T1000 (cell line): ENCODE results near the gene BLOC1S3.

Experiments used
- DNase-seq: peaks from one replicate; lab custom pipeline; 2025; ENCODE audit warnings: mixed read lengths; lab: John Stamatoyannopoulos, UW

Gene BLOC1S3

DNA sequence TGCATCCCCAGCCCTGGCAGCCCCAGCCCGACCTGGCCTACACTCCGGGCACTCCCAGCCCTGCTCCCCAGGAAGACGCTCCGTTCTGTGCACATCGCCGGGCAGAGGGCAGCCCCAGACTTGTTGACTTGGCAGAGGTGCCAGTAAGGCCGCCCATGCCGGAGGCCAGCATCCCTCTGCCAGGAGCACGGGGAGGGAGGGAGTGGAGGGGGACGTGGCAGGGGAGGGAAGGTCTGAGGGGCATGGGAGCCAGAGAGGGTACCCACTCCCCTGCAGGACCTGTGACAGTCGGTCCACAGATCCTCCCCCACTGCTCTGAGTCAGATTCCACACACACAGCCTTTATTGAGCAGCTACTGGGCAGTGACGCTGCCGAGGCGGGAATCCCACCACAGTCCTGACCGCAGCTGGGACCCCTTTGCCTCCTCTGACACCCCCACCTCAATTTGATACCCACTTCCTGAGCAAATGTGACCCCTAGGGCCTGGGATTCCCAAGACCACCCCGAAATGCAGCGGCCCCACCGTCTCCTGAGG, 15.9 kb upstream of the BLOC1S3 start:
- no peak for DNase-seq

DNA sequence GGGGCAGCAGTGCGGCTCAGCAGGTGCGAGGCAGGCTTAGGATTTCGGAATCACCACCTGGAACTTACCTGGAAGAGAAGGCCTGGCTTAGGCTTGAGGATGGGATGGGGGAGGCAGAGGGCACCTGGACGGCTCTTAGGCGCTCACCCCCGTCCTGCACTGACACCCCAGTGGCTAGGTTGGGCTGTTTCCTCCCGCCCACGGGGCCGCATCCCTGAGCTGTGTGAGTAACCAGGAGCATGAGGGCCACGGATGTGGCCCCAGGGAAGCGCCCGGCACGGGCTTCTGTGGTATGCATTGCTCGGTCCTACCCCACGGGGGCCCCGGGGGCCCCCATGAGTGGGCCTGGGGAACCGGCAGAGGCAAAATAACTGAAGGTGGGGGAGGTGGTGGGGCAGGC, 15.4 kb upstream of the BLOC1S3 start:
- no peak for DNase-seq

DNA sequence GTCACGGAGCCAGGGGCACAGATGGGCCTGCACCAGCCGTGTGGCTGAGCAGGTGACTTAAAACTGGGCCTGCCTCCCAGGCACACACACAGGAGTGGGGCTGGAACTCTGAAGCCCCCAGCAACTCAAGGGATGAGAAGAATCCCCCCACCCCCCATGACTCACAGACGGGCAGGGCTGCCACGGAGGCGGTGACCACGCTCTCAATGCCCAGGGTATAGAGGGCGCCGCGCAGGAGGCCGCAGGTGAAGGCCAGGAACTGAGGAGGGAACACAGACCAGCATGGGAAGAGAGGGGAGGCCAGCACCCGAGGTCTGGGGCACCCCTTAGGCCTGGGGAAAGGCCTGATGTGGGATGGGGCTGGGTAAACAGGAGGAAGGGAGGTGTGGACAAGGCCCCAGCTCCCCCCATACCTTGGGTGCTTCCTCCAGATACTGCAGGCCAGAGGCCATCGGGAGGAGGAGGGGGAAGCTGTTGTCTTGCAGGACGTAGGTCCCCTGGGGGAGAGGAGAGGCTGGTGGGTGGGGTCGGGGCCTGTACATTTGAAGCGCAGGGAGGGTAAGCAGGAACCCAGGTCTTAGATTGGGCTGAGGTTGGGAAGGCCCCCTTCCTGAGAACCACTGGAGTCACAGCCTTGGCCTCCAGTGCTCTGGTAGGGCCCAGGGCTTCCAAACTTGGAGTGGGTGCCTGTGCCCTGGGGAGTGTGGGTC, 14.7 kb upstream of the BLOC1S3 start:
- DNase-seq, result no peak

DNA sequence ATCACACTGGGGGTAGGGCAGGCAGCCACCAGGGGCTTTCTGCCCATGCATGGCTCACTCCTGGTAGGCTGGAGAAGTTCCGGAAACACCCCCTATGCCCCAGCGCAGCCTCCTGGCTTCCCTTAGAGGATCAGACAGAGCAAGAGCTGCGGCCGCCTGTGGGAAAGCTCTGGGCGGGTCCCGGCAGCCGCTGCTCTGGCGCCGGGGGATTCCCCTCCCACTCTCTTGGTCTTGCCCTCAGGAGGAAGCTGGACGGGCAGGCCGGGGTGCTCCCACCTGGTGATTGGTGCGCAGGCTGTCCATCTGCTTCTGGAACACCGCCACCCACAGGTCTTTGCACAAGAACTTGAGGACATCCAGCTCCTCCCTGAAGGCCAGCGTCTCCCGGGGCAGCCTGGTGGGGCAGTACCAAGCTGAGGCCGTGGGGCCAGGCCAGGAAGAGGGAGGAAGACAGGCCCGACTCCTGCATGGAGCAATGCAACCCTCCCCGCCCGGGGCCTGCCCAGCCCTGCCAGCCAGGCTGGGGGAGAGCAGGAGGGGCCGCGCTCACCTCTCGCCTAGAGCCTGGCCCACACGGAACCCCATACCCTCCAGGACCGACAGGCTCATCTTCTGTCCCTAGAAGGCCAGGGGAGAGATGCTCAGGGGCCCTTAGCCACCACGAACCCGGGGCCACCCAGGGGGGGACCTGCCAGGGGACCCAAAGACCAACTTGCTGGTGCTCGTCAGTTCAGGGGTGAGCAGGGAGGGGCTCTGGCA, 13.8 kb upstream of the BLOC1S3 start:
- DNase-seq, result no peak

DNA sequence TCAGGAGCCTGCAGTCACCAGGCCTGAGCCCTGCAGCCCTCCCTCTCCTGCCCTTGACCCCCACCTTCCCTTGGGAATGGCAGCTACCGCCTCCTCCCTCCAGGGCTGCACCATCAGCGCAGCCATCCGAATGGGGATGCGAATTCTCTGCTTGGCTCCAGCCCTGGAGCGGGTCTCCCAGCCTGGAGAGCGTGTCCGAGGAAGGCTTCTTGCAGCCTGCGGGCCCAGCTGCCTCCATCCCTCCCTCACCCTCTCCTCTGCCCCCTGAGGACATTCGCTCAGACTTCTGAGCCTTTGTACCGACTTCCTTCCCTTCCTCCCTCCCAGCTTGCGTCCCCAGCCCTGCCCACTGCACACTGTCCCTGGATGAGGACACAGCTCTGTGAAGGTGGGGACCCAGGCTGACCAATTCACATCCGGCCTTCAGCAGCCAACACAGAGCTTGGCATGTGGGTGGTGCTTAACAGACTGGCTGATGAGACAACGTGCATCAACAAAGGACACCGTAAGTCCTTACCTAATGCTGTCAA, 11.8 kb upstream of the BLOC1S3 start:
- DNase-seq, result no peak

DNA sequence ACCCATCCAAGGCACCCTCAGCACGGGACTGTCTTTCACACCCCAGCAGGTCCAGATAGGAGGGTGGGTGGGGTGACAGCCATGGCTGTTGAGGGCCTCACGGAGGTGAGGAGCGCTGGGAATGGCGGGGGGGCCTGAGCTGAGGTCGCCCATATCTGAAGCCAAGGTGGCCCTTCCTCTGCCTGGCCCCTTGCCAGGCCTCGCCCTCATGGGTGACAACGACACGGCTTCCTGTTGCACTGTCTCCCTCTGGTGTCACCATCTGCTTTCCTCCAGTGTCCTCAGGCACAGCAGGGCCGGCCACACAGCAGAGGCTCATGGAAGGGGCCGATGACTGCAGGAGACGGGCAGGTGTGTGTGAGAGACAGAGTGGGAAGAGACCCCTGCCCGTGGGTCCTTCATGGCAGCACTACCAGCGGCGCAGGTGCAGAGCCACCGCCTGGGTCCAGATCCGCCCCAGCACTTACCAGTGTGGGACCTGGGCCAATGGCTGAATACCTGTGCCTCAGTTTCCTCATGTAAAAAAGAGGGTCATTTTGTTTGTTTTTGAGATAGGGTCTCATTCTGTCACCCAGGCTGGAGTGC, 9.7 kb upstream of the BLOC1S3 start:
- no peak for DNase-seq

DNA sequence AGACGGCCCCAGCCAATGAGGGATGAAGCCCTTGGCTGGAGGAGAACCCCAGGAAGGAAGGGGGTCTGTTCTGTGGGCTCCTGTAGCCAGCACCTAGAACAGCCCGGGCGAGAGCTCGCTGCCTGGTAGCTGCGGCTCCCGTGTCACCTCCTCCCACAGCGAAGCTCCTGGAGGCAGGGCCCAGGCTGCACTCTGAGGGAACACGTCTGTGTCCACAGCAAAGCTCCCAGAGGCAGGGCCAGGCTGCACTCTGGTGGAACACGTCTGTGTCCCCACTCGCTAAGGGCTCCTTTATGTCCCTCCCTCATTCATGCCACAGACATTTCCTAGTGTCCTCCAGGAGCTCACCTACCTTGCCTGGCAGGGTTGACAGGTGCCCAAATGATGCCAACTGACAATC, 9.0 kb upstream of the BLOC1S3 start:
- no peak for DNase-seq

DNA sequence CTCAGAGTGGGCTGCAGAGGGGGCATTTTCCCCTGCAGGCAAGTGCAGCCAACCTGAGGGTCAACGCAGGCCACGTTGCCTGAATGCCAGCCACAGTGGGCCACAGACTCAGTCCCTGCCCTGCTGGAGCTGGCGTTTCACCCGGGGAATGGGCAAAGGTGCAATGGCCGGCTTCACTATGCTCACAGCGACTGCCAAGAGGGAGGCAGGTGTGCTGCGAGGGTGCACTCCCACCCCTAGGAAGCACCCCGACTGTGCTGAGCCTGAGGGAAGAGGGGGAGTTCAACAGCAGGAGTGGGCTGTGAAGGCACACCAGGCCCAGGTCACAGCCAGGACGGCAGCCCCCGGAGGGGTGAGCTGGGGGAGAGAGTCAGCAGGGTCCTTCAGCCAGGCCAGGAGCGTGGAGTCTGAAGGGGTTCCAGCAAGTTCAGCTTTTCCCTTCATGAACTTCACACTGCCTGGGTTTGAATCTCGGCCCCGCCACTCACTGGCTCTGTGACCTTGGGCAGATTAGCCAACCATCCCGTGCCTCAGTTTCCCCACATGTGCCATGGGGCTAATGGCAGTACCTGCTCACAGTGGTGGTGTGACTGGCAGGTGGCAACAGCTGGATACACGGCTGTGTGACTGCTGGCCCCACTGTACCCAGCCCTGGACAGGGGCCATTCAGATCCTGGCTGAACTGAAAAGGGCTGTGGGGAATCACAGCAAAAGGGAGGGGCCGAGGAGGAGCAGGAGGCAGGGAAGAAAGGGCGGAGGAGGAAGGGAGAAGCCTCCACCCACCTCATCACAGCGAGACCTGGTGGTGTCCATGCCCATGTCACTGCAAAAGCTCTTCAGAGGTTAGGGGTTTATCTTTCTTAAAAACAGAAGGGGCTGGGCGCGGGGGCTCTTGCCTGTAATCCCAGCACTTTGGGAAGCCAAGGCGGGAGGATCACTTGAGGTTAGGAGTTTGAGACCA, 8.2 kb upstream of the BLOC1S3 start:
- DNase-seq, result no peak

DNA sequence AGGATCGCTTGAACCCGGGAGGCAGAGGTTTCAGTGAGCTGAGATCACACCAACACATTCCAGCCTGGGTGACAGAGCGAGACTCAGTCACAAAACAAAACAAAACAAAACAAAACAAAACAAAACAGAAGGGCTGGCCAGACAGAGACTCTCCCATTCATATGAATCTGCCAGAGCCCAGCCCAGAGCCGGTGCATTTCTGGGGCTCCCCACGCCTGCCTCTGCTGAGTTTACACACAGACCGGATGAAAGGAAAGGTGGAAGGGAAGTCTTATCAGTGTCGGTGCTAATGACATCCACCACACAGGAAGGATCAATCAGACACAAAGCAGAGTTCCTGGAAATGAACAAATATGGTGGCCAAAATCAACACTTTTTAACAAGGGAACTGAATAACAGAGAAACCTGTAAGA, 7.4 kb upstream of the BLOC1S3 start:
- no peak for DNase-seq

DNA sequence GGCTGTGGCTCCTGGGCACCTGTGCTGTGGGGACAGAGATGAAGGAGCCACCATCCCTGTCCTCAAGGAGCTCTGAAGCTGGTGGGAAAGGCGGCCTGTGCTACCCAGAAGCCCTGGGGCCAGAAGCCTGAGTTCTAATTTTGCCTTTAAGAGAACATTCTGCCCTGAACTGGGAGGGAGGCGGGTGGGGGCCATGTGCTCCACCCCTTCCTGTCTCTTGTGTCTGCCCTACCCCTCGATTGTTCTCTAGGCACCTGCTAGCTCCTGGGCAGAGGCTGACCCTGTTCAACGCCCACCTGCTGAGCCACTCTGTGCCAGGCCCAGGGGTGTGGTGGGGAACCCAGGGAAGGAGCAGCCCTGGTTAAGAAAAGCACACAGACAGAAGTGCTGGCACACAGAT, 6.4 kb upstream of the BLOC1S3 start:
- DNase-seq, result no peak

DNA sequence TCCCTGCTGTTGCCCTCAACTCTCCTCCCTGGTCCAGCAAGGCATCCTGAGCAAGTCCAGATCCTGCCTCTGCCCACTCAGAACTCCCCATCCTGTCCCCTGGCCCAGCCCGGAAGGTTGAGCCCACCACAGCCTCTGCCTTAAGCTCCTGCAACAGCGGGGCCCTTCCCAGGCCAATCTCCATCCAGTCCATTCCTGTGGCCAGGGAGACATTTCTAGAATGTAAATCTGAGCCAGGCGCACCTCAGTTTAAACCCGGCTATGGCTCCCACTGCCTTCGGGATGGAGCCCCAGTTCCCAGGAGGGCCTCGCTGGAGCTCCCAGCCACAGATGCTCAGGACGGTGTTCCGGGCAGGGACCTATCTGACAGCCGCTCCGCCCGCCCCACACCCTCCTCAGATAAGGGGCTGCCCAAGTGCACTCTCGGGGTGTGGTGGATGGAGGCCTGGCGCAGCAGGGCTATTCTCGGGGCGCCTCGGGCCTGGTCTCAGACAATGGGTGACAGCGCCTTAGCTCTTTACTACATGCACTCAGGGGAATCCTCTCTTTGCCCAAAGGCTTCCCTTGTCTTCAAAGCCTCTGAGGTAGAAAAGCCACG, 5.9 kb upstream of the BLOC1S3 start:
- no peak for DNase-seq

DNA sequence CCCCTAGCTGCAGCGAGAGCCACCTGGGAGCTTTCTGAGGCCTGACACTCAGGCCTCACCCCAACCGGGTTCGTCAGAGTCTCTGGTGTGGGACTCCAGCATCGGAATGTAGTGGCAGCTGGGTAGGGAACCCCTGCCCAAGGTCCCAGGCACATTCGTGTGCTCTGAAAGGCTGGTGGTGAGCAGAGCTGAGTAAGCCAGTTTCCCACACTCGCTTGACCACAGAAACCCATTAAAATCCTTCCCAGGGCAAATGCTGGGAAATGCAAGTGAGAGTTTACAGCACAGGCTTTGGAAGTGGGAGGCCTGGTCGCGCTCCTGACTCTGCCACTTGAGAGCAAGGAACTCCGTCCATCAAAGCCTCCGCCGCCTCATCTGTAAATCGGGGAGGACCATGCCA, 4.8 kb upstream of the BLOC1S3 start:
- no peak for DNase-seq

DNA sequence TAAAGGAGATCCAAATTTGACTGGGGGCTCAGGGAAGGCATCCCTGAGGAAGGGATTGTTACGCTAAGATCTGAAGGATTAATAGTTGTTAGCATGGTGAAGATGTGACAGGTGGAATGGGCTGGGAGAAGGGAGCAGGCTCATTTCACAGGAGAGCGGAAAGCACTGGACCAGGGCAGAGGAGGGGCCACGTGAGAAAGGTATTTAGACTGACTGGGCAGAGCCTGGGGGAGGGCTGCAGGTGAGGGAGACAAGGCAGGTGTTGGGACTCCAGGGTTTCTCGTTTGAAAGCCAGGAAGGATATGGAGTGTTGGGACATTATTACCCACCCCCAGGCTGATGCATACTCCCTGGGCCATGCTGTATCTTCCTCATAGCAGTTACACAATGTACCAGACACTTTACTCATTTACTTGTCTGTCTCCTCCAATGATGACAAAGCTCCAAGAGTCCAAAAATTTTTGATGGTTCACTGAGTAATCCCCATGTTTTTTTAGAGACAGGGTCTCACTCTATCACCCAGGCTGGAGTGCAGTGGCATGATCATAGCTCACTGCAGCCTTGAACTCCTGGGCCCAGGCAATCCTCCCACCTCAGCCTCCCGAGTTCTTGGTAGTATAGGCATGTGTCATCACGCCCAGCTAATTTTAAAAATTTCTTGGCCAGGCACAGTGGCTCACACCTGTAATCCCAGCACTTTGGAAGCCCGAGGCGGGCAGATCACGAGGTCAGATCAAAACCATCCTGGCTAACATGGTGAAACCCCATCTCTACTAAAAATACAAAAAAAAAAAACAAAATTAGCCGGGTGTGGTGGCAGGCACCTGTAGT, 2.9 kb upstream of the BLOC1S3 start:
- DNase-seq, result no peak

DNA sequence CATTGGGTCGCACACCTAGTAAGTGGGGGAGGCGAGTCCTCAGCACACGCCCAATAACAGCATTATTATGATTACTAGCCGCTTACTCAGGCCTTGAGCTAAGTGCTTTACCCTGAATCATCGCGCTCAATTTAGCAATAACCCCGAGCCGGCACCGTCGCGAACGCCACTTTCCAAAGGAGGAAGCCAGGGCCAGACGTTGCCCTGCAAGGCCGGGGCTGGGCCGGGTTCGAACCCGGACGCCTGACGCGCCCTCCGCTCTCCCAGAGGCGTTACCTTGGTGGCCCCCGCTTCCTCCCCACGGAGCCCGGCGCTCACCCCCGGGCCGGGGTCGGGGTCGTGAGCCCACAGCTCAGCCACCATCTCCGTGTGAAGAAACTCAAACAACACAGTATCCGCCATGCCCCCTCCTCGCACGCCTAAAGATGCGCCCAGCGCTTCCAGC, 745 bp upstream of the BLOC1S3 start, which contains the start of gene TRAPPC6A:
Gene TRAPPC6A (minus strand): TSS at position 421 of the 445 bp plus-strand sequence. CDS start 19 bp downstream, at position 402.
- DNase-seq, result no peak

DNA sequence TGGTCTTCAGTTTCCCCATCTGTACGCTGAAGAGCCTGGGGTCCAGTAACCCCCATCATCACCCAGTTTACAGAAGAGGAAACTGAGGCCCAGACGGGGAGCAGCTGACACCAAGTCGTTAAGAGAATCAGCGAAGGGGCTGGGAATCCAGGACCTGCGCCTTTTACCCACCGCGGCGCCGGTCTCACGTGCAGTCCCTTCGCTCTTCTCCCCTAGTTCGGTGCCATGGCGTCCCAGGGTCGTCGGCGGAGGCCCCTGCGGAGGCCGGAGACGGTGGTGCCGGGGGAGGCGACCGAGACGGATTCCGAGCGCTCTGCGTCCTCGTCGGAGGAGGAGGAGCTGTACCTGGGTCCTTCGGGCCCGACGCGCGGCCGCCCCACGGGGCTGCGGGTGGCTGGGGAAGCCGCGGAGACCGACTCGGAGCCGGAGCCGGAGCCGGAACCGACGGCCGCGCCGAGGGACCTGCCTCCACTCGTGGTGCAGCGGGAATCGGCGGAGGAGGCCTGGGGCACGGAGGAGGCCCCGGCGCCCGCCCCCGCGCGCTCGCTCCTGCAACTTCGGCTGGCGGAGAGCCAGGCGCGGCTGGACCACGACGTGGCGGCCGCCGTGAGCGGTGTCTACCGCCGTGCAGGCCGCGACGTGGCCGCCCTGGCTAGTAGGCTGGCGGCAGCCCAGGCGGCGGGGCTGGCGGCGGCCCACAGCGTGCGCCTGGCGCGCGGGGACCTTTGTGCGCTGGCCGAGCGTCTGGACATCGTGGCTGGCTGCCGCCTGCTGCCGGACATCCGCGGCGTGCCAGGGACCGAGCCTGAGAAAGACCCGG, 698 bp downstream of the BLOC1S3 start:
- no peak for DNase-seq

DNA sequence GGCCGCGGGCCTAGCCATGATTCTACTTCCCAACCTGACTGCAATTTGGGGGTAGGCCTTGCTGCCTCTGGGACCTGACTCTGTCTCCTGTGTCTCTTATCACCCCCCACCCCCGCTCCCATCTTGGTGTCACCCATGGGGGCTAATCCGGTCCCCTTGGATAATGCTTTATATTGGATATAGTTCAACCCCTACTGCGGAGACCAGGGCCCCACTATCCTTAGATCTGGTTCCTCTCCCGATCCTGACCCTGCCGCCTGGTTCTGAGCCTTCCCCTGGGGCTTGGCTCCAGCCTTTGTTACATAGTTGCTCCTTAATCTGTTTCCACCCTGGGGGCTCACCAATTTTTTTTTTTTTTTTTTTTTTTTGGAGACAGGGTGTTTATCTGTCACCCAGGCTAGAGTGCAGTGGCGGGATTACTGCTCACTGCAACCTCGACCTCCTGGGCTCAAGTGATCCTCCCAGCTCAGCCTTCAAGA, 1.3 kb downstream of the BLOC1S3 start:
- DNase-seq, result no peak

DNA sequence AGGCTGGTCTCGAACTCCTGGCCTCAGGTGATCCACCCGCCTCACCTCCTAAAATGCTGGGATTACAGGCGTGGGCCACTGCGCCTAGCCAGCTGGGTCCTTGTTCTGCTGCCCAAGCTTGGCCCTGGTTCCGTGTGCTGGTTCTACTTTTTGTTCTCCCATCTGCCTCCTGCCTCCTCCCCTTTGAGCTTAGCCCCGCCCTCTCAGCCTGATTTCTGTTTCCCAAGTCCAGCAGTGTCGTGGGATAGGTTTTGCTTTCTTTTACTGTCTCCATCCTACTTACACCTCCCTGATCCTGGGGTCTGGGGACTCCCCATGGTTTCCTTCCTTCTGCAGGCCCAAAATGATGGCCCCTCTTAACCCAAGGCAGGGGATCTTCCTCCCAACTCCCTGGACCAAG, 2.4 kb downstream of the BLOC1S3 start:
- DNase-seq, result no peak

DNA sequence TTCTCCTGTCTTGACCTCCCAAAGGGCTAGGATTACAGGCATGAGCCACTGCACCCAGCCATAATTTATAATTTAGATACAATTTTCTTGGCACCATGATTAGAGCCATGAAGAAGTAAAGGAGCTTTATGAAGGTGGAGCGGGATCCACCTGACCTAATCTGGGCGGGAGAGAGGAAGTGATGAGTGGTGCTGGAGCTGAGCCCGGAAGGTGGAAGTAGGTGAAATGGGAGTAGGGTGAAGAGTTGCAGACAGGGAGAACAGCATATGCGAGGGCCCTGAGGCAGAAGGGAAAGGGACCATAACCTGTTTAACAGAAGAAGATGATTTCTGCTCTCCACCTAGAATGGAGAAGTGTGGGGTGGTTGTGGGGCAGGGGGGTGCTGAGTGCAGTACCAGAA, 4.2 kb downstream of the BLOC1S3 start:
- no peak for DNase-seq

DNA sequence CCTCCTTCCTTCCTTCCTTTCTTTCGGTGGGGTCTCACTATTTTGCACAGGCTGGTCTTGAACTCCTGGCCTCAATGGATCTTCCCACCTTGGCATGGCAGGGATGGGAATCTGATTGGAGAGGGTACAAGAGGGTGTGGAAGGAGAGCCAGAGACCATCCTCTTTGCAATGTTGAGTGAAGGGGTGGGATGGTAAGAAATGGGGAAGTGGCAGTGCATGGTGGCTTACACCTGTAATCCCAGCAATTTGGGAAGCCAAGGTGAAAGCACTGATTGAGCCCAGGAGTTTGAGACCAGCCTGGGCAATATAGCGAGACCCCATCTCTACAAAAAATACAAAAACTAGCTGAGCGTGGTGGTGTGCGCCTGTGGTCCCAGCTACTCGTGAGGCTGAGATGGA, 5.5 kb downstream of the BLOC1S3 start:
- no peak for DNase-seq
